Spleen (tissue), 11 donors: ENCODE results near the gene ARID5B. TPM values are rescaled to one million over a fixed set of nuclear protein-coding genes. Genes with fewer than 3 reads are reported as not detected.
"Not testable (repeated sequence)": the region's sequence is repeated elsewhere in the genome, so short reads cannot be mapped to it uniquely, and the experiment has no call there.

Experiments
- DNase-seq: peaks from one replicate; pipeline ENCODE4 v3.0.0-alpha.2; 2020
- H3K27ac ChIP-seq, 8 donors: fragments of 200-600 bp; sonication (generic) in 7 of 8; 1 replicate in 4 of 8; 2 replicates in 4 of 8; pipeline versions ENCODE4 v1.5.0 to v1.8.0; 2016 to 2021; ENCODE audit warnings: inconsistent platforms in 4 of 8, mild to moderate bottlenecking in 4 of 8, moderate library complexity in 1 of 8
- H3K27me3 ChIP-seq, 7 donors: fragments of 200-600 bp; sonication (generic) in 6 of 7; replicated peaks in 1 of 7; 1 replicate in 4 of 7; 2 replicates in 3 of 7; pipeline versions ENCODE4 v1.5.0 to v1.8.0; 2016 to 2021; ENCODE audit warnings: inconsistent platforms in 3 of 7, mild to moderate bottlenecking in 1 of 7
- H3K36me3 ChIP-seq, 6 donors: fragments of 200-600 bp; sonication (generic) in 5 of 6; 1 replicate in 4 of 6; 2 replicates in 2 of 6; pipeline versions ENCODE4 v1.5.0 to v1.8.0; 2016 to 2021; ENCODE audit warnings: inconsistent platforms in 2 of 6
- H3K4me1 ChIP-seq, 6 donors: fragments of 200-600 bp; sonication (generic) in 5 of 6; 1 replicate in 3 of 6; 2 replicates in 3 of 6; pipeline versions ENCODE4 v1.5.0 to v1.8.0; 2016 to 2021; ENCODE audit warnings: inconsistent platforms in 3 of 6
- H3K4me3 ChIP-seq, 8 donors: fragments of 200-600 bp; sonication (generic) in 7 of 8; 1 replicate in 4 of 8; 2 replicates in 4 of 8; pipeline versions ENCODE4 v1.5.0 to v1.8.0; 2016 to 2021; ENCODE audit warnings: inconsistent platforms in 4 of 8, mild to moderate bottlenecking in 4 of 8, moderate library complexity in 2 of 8
- H3K9me3 ChIP-seq, 8 donors: fragments of 200-600 bp; sonication (generic) in 7 of 8; 1 replicate in 4 of 8; 2 replicates in 4 of 8; pipeline versions ENCODE4 v1.5.0 to v1.8.0; 2016 to 2021; ENCODE audit warnings: inconsistent platforms in 4 of 8
- CTCF ChIP-seq, 11 experiments: fragments of 200-600 bp in 7 of 11; fragments of 450-650 bp in 4 of 11; sonication (generic) in 4 of 11; IDR thresholded peaks in 8 of 11; conservative IDR thresholded peaks in 3 of 11; 1 replicate in 7 of 11; 2 replicates in 4 of 11; pipeline versions ENCODE4 v1.4.0 to v1.8.0; 2016 to 2021; ENCODE audit warnings: antibody characterized with exemption in 11 of 11, inconsistent platforms in 4 of 11, mild to moderate bottlenecking in 1 of 11
- POLR2A ChIP-seq, 3 donors: fragments of 450-650 bp; IDR thresholded peaks; one replicate each; pipeline ENCODE4 v1.5.1; 2017; ENCODE audit warnings: antibody characterized with exemption in 3 of 3, mild to moderate bottlenecking in 1 of 3
- POLR2AphosphoS5 ChIP-seq, 3 donors: sonication (generic); formaldehyde crosslinking; IDR thresholded peaks; one replicate each; pipeline ENCODE4 v1.5.1; 2017; ENCODE audit warnings: antibody characterized with exemption in 3 of 3
- WGBS, 5 donors: extraction: QIAGEN DNeasy Blood & Tissue Kit in 3 of 5; methylation state at CpG; one replicate each; pipeline versions ENCODE4 v1.1.5 to v1.1.7; 2013 to 2018; 5-methylcytosine and 5-hydroxymethylcytosine counted together
- intact Hi-C: fragments of 100-400 bp; cut with DNase I; formaldehyde crosslinking; loops from one replicate; pipeline ENCODE4 v1.15.0; 2023; ENCODE audit warnings: low total_unique reads
- polyA plus RNA-seq, 3 donors: library from polyadenylated mRNA; stranded (reverse); fragments of 200-250 nt; gene quantifications; one replicate each; pipeline ENCODE4 v1.2.1, GENCODE V29; 2013
- total RNA-seq, 7 donors: library from RNA; depleted of rRNA in 3 of 7; stranded (reverse); fragments of >200 nt in 3 of 7; fragmentation: NEBNext Ultra II Directional in 4 of 7; extraction: Animal tissue kit (Norgen Biotek cat#: 25700) in 4 of 7; gene quantifications; one replicate each; pipeline versions ENCODE4 v1.1.0 to v1.2.1, GENCODE V29; 2016 to 2021
- donor health status: healthy with polysubstance abuse.
- donor health status: DM: no; HTN: no; CAD: no; lungs with moderate emphysema.
- donor health status: DM: no; HTN: no; CAD: no.
- donor health status: Bipolar disorder and iron deficiency.
- donor health status: healthy.
- donor health status: DM: no; HTN: no; CAD: no.
- donor health status: DM: yes; HTN: yes; CAD: no.

Gene ARID5B
- total and polyA plus RNA-seq, 10 donors = 5.6 to 70.7 (median 46.2) TPM

- intact Hi-C loops = no loop called here
- no peak for TF ChIP-seq POLR2AphosphoS5 (IDR thresholded peaks at IDR 0.05)
- TF ChIP-seq CTCF (IDR thresholded peaks at IDR 0.05 in 8 of 11, conservative IDR thresholded peaks at IDR 0.05 in 3 of 11) = no peak
- WGBS, 5 donors = 86 to 92% (median 89%) methylated on average over 4 of the region's 4 CpGs
Measured at GRCh38 chr10:62025134-62025794, 123.8 kb downstream of the ARID5B start.

GRCh38 chr10:62025901-62026879 is 124.7 kb downstream of the ARID5B start:
- Histone ChIP-seq H3K4me1 (peaks cover 5 to 88% (median 30%) of the 10 kb centered on the region in 6 donors), H3K4me3 (no peak overlapping the region), H3K27ac (peak overlapping the region in 2 of 8 donors; percentile 3 to 16), H3K27me3 (no peaks in the 10 kb centered on the region), H3K36me3 (peaks cover 0 to 5% (median 0%) of the 10 kb centered on the region in 6 donors), H3K9me3 (no peaks in the 10 kb centered on the region)
- 79 to 89% (median 87%) methylated on average over 4 of the region's 4 CpGs for WGBS, 5 donors
- DNase-seq = no peak
- intact Hi-C loops = no loop called here
- TF ChIP-seq POLR2A (IDR thresholded peaks at IDR 0.05) (no peak), POLR2AphosphoS5 (IDR thresholded peaks at IDR 0.05) (no peak), CTCF (IDR thresholded peaks at IDR 0.05 in 8 of 11, conservative IDR thresholded peaks at IDR 0.05 in 3 of 11) (no peak)

More at GRCh38 chr10:62025134-62025794, 123.8 kb downstream of the ARID5B start:
- peaks cover 0 to 5% (median 0%) of the 10 kb centered on the region in 6 donors for H3K36me3 ChIP-seq
- no peak overlapping the region for H3K27ac ChIP-seq
- no peaks in the 10 kb centered on the region for H3K27me3 ChIP-seq
- DNase-seq = no peak
- H3K4me1 ChIP-seq = peaks cover 13 to 88% (median 35%) of the 10 kb centered on the region in 6 donors
- no peaks in the 10 kb centered on the region for H3K9me3 ChIP-seq
- H3K4me3 ChIP-seq = no peak overlapping the region

DNA sequence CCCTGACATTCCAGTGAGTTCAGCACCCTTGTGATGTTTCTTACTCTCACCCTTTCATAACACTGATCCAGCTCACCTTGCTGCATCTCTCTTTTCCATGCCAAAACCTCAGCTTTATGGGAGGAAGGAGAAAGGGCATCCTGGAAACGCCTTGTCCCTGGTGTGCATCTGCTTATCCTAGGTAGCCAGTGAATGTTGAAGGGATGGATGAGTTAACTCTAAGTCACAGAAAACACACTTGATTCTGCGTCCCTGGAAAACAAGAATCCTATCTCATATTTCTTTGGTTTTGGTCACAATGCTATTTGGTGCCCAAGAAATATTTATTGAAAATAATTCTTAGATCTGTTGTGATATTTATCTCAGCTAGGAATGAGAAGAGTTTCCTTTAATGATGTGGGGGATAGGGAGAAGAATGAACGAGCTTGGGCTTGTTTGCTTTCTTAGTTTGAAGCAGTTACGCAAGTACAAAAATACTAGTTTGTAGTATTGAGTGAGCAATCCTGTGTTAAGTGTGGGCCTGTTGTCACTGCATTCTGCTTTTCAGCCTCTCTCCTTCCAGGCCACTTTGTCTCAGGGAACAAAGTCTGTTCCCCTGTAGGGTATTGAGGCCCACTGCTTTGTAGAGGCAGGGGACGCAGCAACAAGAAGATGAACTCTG is 126.5 kb downstream of the ARID5B start:
- no peaks in the 10 kb centered on the region for H3K27me3 ChIP-seq
- TF ChIP-seq POLR2A (IDR thresholded peaks at IDR 0.05) = no peak
- TF ChIP-seq POLR2AphosphoS5 (IDR thresholded peaks at IDR 0.05) = no peak
- no peak for TF ChIP-seq CTCF (IDR thresholded peaks at IDR 0.05 in 8 of 11, conservative IDR thresholded peaks at IDR 0.05 in 3 of 11)
- 86 to 96% (median 90%) methylated on average over 5 of the region's 5 CpGs for WGBS, 5 donors
- H3K36me3 ChIP-seq = peaks cover 0 to 5% (median 0%) of the 10 kb centered on the region in 6 donors
- DNase-seq = no peak
- no peaks in the 10 kb centered on the region for H3K9me3 ChIP-seq
- no peak overlapping the region for H3K27ac ChIP-seq
- intact Hi-C loops = no loop called here
- H3K4me3 ChIP-seq = no peak overlapping the region
- peaks cover 0 to 88% (median 23%) of the 10 kb centered on the region in 6 donors for H3K4me1 ChIP-seq

DNA sequence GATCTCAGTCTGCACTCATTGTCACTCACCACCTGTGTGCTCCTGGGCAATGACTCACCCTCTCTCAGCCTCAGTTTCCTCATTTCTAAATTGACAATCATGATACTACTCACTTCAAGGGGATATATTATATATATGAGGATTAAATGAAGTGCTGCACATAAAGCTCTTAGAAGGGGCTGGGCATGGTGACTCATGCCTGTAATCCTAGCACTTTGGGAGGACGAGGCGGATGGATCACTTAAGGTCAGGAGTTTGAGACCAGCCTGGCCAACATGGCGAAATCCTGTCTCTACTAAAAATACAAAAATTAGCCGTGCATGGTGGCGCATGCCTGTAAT is 127.0 kb downstream of the ARID5B start:
- intact Hi-C loops, DNase-seq, H3K27me3 ChIP-seq, H3K36me3 ChIP-seq, H3K4me3 ChIP-seq, H3K27ac ChIP-seq, H3K9me3 ChIP-seq: not testable (repeated sequence)
- WGBS, 5 donors = 91 to 98% (median 95%) methylated on average over 5 of the region's 5 CpGs
- peaks cover 0 to 88% (median 23%) of the 10 kb centered on the region in 6 donors for H3K4me1 ChIP-seq
